NCI-H2029 (cell line): ENCODE data around the gene OR4K15.
"Not testable (repeated sequence)": the region's sequence is repeated elsewhere in the genome, so short reads cannot be mapped to it uniquely, and the experiment has no call there.

ENCODE experiments used
- DNase-seq: peaks from one replicate; lab custom pipeline; 2025; lab: John Stamatoyannopoulos, UW

Gene OR4K15, protein sequence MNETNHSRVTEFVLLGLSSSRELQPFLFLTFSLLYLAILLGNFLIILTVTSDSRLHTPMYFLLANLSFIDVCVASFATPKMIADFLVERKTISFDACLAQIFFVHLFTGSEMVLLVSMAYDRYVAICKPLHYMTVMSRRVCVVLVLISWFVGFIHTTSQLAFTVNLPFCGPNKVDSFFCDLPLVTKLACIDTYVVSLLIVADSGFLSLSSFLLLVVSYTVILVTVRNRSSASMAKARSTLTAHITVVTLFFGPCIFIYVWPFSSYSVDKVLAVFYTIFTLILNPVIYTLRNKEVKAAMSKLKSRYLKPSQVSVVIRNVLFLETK

DNA sequence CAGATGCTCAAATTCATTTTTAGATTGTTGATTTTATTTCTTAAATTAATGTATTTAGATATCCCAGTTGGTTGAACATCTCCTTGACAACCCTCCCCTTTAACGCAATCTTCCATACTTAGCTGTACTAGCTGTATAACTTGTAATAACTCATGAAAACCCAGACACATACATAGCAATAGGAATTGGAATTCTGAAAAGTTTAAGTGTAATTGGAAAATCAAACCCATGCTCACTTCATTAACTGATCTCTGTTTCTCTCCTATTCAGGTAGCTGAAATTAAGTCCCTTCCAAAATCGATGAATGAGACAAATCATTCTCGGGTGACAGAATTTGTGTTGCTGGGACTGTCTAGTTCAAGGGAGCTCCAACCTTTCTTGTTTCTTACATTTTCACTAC, at the start of gene OR4K15:
Gene OR4K15 (plus strand): TSS at position 301 of the 400 bp plus-strand sequence. CDS start 0 bp downstream, at position 301.
- DNase-seq = no peak

DNA sequence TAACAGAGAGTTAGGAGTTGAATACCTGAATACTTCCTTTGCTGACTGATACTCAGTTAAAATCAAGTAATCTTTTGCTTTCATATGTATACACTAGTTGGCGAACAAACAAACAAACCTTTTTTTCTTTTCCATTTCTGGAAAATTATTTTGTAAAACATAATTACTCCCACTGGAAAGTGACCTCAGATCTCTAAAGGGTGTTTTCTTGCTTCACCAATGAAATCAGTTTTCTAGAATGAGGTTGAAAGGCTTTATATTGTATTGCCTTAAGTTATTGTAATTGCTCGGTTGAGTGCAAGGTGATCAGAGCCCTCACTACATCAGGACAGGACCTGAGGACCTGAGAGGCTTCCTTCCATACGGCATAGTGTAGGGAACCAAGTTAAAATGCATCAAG, 44.8 kb upstream of the OR4K15 start, which contains the start of gene OR4K1:
Gene OR4K1 (plus strand): TSS at position 301 of the 400 bp plus-strand sequence. CDS start 4,750 bp downstream, outside the sequence.
- DNase-seq = no peak

DNA sequence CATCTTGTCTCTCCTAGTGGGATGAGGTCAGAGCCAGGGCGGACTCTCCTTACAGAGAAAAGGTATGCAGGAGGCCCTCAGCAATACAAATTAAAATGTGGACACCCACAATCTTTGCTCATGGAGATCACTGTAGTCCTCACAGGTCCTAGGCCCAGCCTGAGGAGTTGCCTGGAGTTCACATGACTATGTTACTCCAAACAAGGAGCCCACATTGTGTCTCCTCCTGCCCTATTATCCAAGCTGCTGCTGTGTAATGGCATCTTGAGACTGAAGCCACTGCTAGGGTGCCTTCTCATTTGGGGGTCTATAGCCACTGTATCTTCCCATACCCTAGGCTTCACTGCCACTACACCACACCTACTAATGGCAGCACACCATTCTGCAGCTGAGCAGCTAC, 33.7 kb upstream of the OR4K15 start:
- no peak for DNase-seq

- DNase-seq = no peak
Measured at GRCh38 chr14:19947413-19948090, 27.8 kb upstream of the OR4K15 start.

DNA sequence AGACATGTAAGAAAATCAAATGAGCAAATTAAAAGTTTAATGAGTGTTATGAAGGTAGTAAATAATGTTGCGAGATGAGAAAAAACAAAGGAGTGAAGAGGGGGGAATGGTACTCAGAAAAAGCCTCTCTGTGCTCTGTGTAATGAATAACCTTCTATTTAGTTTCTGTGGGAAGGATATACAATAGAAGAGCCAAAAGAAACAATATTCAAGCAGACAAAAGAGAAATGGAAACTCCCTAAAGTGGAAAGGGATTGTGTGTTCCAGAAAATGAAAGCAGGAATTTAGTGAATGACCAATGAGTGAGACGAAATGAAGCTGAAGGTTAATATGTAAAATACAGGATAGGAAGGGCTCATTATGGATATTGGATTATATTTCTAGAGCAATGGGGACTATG, 26.2 kb upstream of the OR4K15 start:
- no peak for DNase-seq

DNA sequence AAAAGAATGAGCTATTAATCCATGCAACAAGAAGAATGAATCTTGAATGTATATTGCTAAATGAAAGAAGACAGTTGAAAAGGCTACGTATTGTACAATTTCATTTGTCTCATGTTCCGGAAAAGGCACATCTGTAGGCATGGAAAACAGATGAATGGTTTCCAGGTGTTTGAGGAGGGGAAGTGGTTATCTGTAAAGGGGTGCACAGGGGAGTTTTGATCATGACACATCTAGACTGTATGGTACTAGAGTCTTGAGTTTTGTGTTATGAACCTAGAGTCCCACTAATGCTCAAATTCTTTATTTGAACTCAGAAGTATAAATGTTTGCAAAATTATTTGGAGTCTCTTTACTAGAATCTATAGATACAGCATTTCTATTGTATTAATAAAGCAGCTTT, 5.7 kb upstream of the OR4K15 start:
- DNase-seq = not testable (repeated sequence)

DNA sequence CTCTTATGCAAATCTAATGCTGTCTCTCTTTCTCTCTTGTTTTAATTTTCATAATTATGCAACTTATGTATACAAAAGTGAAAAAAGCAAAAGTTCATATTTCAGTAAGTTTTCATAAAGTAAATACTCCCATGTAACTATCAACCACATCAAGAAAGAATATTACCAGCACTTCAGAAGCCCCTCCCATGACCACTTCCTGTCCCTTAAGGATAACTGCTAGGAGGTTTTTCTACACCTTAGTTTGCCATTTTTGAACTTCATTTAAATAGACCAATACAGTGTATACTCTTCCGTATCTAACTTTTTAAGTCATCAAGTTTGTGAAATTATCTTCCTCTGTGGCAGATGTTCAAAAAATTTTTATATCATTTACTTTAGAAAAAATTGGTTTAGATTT, 547 bp upstream of the OR4K15 start:
- no peak for DNase-seq

- DNase-seq = no peak
Measured at GRCh38 chr14:19993438-19993837, 18.0 kb downstream of the OR4K15 start.

GRCh38 chr14:20001863-20002262, 26.5 kb downstream of the OR4K15 start, which contains the start of gene OR4Q2:
TSS of gene OR4Q2 (plus strand) at chr14:20002163.
- DNase-seq = no peak

- DNase-seq = no peak
Measured at GRCh38 chr14:20002319-20002718, 26.9 kb downstream of the OR4K15 start.

DNA sequence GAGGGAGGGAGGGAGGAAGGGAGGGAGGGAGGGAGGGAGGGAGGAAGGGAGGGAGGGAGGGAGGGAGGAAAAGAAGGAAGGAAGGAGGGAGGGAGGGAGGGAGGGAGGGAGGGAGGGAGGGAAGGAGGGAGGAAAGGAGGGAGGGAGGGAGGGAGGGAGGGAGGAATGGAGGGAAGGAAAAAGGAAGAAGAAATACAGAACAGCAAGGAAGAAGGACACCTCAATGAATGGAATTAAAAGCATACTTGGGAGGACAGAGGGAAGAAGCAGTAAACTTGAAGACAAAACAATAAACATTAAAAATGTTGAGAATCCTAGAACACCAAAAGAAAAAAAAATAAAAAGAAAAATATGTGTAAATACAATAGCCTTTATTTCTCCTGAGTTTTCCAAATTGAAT, 32.8 kb downstream of the OR4K15 start:
- no peak for DNase-seq

DNA sequence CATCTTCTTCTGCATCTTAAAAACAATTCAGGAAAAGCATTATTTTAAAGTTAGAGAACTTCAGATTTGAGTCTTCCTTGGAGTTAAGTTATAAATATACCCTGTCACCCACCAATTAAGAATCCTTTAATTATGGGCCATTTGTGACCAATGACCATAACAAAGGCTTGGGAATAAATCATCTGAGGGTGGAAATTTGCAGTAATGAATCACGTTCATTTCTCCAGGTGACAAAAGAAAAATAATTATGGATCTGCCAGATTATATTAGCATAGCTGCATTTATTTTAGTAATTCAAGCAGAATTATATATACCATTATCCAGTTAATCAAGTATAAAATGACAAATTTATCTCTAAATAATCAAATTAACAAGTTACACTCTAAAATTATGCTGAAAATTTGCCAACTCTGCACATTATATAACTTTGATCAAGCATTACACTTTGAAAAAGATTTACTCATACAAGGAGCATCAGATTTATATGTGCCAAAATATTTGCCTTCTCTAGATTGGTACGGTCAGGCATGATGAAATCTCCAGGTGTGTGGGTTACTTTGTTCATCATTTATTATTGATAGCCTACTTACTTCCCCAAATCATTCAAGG, 44.0 kb downstream of the OR4K15 start, which contains the start of gene OR4K14:
Gene OR4K14 (minus strand): TSS at position 51 of the 609 bp plus-strand sequence. CDS start 4,114 bp downstream, outside the sequence.
- DNase-seq = no peak
